Umbilical cord (tissue), 2 donors: Measurements from ENCODE around the gene CYP4X1. TPM values are rescaled to one million over a fixed set of nuclear protein-coding genes. Genes with fewer than 3 reads are reported as not detected.
"Not testable (repeated sequence)": the region's sequence is repeated elsewhere in the genome, so short reads cannot be mapped to it uniquely, and the experiment has no call there.

ENCODE experiments used
- DNase-seq: peaks from one replicate; pipeline ENCODE4 v3.0.0-alpha.2; 2015; ENCODE audit warnings: low spot score
- total RNA-seq: library from RNA; depleted of rRNA; stranded (reverse); fragments of >200 nt; gene quantifications from one replicate; pipeline ENCODE4 v1.2.3, GENCODE V29; 2014; ENCODE audit warnings: low replicate concordance; ENCODE audit not compliant: insufficient read depth

The CYP4X1 gene, protein sequence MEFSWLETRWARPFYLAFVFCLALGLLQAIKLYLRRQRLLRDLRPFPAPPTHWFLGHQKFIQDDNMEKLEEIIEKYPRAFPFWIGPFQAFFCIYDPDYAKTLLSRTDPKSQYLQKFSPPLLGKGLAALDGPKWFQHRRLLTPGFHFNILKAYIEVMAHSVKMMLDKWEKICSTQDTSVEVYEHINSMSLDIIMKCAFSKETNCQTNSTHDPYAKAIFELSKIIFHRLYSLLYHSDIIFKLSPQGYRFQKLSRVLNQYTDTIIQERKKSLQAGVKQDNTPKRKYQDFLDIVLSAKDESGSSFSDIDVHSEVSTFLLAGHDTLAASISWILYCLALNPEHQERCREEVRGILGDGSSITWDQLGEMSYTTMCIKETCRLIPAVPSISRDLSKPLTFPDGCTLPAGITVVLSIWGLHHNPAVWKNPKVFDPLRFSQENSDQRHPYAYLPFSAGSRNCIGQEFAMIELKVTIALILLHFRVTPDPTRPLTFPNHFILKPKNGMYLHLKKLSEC
- total RNA-seq, result not detected

DNA sequence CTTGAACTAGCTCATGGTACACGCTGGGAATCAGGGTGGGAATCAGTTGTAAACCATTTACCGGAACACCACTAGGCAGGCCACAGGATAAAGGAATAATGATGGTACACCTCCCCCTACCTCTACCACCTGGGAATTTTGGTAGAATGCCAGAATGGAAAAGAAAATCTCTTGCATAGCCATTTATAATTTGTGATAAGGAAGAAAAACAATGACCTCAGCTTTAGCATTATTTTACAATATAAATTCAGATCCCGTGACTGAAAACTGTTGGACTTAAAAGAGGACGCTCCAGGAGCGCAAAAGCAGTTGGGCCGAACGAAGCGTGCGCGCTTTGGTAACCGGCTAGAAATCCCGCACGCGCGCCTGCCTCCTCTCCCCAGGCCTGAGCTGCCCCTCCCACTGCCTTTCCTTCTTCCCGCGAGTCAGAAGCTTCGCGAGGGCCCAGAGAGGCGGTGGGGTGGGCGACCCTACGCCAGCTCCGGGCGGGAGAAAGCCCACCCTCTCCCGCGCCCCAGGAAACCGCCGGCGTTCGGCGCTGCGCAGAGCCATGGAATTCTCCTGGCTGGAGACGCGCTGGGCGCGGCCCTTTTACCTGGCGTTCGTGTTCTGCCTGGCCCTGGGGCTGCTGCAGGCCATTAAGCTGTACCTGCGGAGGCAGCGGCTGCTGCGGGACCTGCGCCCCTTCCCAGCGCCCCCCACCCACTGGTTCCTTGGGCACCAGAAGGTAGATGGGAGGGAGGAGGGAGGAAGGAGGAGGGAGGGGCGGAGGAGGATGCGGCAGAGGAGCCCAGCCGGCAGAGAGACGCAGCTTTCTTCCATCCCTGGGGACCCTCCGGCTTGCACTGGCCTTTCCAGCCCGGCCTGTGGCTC, at the start of gene CYP4X1:
Gene CYP4X1 (plus strand): TSS at position 402 of the 873 bp plus-strand sequence. CDS start 149 bp downstream, at position 551.
- peak; percentile 10 for DNase-seq

DNA sequence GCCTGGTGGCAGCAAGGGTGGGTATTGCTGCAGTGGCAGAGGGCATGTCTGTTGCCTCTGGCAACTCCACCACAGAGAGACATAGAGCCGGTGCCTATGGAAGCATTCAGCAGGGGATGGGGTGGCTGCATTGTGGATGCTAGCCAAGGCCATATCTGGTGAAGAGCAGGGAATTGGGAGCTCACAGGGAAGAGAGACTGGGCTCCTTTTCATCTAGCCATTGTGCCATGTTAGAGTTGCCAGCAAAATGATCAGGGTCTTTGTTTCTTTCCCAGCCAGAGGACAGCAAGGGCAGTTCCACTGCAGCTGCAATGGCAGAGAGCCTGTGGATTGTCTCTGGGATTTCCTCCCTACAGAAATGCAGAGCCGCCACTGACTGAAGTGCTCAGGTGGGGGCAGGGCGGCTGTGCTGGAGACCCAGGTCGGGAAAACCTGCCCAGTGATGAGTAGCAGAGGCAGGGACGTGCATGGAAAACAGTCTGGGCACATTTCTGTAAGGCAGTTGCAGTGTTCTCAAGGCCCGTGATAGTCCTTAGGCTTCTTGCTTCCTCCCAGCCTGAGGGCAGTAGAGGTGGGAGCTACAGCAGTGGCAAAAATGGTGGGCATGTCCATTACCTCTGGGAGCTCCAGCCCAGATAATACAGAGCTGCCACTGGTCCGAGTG, 40.2 kb upstream of the CYP4X1 start:
- DNase-seq, result peak; percentile 2

DNA sequence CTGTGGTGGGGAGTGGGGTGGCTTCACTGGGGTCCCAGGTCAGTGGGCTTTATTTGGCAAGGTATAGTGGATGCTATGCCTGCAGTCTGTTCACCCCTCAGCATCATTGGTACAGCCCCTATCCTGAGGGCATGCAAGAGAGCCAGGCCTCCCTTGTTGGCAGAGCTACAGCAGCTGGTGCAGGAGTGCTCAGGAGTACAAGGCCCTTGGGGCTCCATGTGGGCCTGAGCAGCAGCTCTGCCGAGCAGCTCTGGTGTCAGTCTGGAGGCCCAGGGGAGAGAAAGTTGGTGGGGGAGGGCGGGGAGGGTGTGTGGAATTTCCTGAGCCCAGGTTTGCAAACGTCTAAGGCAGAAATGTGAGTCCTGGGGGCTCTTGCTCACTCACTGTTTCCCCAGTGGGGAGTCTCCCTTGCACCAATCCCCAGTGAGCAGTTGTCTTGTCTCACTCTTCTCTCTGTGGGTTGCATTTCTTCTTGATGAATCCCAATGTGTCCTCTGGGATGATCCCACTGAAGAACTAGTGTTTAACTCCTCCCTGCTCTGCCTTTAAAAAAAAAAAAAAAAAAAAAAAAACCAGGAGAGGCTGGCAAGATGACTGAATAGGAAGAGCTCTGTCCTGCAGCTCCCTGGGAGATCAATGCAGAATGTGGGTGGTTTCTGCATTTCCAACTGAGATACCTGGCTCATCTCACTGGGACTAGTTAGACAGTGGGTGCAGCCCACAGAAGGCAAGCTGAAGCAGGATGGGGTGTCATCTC, 39.5 kb upstream of the CYP4X1 start:
- no peak for DNase-seq

DNA sequence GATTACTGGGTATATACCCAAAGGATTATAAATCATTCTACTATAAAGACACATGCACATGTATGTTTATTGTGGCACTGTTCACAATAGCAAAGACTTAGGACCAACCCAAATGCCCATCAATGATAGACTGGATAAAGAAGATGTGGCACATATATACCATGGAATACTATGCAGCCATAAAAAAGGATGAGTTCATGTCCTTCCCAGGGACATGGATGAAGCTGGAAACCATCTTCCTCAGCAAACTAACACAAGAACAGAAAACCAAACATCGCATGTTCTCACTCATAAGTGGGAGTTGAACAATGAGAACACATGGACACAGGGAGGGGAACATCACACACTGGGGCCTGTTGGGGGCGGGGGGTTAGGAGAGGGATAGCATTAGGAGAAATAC, 32.9 kb upstream of the CYP4X1 start:
- DNase-seq, result not testable (repeated sequence)

DNA sequence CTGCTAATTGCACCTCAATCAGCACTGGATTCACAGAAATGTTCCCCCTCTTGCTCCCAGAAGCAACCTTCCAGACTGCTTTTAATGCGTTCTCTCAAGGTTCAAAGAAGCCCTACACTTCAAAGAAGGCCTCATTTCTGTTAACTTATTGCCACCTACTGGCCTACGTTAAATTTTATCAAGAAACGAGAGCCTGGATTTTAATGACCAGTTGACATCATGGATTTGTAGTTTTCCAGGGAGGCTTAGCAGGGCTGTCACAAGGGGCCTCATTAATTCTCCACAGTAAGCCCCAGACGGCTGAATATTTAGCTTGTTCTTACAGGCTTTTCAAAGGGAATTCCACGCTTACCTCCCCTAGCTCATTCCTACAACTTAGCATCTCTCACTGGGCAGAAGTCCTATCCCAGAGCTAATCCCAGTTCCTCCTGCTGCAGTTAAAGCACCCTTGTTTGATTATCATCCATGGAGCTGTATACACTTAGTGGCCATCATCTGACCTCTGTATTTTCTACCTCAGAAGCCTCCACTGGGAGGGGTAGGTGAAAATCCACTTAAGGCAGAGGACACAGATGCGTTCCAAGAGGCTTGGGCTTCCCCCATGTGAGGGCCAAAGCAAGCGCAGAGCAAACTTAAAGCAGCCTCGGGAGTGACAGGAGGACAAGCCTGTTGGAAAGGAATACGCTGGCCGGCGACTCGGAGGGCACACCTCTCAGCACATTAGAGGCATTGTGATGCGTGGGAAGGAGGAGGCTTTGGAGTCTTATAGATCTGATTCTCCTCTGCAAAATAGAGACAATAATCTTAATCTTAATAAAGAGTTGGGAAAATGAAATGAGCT, 32.2 kb upstream of the CYP4X1 start:
- DNase-seq, result peak; percentile 22

DNA sequence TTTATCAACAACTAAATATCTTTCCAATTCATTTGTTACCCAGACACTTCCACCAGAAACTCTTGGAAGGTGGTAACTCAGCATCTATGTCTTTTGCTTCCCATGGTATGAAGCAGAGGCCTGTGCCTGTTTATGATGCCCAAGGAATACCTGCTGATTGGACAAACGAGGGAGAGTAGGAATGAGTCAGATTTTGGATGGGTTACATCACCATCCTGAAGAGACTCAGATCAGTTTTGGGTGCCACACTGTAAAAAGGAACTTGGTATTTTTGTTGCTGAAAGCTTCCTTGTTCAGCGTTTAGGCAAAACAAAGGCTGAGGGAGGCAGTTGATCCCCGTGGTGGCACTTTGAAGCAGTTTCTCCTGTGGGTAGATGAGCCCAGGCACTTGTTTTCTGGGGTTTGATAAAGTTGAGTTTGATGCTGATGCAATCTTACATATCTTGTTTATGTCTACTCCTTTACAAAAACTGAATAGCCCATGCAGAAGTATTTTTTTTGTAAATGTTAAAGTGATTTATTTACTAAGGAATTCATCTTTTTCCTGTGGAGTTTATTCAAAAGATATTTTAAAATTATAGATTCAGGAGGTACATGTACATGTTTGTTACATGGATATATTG, 26.7 kb upstream of the CYP4X1 start:
- no peak for DNase-seq

DNA sequence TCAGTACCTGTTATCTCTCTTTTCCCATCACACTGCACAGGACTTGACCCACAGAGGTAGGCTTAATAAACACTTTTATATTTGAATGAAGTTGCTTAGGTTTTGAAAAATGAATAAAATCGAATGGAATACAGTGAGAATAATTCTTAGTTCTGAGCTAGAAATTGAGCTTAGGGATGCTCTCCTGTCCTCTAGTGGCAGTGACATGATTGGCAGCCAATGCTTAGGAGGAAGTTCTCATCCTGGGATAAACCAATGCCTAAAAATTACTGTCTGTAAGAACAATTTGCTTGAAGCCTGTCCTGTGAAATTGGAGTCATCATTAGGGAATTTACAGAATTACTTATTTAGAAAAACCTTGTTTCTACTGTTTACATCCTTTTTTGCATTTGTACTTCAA, 21.3 kb upstream of the CYP4X1 start:
- no peak for DNase-seq

DNA sequence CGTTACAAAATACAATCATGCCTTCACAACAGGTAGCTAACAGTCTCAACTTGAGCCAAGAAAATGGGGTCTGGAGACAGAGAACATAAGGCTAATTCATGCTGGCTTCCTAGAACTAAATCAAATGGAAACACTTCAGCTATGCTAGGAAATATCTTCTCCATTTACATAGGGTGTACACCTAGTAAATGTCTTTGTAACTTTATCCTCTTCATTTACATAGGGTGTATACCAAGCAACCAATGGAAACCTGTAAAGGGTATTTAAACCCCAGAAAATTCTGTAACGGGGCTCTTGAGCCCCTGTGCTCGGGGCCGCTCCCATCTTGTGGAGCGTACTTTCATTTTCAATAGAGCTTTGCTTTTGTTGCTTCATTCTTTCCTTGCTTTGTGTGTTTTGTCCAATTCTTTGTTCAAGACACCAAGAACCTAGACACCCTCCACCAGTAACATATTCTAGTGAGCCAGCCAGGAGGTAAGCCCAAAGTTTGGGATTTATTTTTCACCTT, 19.5 kb upstream of the CYP4X1 start:
- no peak for DNase-seq

DNA sequence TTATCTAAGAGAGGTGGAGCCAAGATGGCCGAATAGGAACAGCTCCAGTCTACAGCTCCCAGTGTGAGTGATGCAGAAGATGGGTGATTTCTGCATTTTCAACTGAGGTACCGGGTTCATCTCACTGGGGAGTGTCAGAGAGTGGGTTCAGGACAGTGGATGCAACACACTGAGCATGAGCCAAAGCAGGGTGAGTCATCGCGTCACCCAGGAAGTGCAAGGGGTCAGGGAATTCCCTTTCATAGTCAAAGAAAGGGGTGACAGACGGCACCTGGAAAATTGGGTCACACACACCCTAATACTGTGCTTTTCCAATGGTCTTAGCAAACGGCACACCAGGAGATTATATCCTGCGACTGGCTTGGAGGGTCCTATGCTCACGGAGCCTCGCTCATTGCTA, 17.0 kb upstream of the CYP4X1 start:
- DNase-seq, result not testable (repeated sequence)

DNA sequence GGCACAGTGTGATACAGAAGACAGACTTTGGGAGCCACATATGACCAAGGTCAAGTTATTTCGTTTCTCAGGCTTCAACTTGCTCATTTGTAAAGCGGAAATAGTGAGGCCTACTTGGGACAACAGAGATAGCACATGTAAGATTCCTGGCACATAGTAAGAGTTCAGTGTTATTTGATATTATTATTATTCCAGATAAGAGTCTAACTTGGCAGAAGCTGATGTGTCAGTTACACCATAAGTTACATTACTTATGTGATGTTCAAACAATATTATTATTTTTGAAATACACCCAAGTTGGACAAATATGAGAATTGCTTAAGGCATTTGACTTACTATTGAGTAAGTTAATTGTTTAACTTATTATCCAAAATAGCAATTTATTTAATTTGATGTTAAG, 10.2 kb upstream of the CYP4X1 start:
- DNase-seq, result no peak

DNA sequence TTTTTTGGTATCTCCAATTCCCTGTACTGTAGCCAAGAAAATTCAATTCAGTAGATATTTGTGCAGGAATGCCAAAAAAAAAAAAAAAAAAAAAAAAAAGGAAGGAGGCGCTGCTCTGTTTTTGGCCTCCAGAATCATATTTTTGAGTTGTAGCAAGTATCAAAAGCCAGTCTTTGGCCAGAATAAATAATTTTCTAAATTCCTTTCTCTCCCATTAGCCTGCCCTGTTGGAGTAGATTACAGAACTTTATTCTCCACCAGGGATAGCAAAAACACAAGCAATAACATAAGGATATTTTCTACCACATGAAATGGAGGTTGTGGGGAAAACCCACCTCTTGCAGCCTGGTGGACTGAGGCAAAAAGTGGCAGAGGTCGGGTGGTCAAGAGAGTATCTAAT, 2.4 kb upstream of the CYP4X1 start:
- no peak for DNase-seq

DNA sequence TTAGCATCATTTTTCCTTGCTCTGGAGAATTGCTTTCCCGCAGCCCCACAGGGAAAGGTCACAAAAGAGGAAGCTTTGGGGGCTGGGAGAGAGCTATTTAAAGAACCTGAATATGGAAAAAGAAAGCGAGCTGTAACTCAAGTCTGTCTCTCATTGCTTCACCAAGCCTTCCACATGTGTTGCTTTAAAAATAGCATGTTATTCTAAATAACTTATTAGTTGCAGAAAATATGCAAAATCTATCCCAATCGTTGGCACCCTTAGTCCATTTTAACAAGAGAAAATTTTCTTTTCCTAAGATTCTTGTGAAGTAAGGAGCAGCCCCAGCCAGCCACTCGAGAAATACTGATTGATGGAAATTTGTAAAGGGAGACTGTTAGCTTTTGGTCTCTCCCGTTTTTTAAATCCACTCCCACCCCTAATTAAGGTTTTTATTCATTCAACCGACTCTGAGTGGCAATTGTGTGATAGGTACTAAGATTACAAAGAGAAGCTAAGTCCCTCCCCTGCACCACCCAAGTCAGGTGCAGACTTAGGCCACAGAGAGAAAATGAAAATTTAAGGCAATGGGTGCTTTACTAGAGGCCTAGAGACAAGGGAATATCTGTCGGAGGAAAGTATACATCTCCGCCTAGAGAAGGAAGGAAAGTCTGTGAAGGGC, 802 bp downstream of the CYP4X1 start:
- no peak for DNase-seq

DNA sequence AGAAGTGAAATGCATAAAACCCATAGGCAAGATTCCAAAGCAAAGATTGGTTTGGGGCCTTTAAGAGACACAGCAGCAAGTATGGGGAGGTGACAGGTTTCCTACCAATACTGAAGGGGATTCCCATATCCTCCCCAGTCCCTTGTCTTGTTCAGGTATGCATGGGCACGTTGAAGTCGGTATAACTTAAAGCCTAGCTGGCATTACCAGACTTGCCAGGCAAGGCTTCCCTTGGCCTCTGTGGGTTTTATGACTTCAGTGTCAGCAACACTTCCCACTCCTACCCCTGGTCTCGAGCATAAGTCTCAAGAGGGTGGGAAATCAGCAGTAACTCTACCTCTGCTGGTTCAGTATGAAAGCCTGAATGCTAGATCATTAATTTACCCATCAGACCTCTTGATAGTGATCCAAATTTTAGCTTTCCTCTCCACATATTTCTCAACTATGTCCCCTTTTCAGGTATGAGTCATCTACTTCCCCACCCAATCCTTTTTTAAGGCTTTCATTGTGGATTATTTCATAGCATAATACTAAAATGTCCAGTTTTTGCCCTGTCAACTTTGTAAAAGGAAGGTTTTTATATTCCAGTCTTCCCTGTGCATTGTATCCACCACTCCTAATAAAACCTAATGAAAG, 6.8 kb downstream of the CYP4X1 start:
- no peak for DNase-seq

DNA sequence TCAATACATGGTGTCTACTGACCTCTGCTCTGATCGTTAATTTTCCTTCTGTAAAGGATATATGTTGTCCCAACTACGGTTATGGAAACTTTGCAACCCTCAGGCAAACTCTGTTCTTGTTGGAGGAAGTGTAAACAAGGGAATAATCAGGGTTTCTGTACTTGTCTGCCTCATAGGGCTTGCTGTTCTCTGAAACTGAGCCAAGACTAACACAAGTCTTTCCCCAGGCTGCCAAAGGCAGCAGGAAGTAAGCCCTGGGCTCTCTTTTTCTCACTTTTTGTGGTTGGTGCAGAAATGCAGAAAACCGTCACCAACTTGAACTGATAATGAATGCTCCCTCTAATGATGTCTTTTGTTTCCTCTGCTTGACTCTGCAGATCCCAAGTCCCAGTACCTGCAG, 7.6 kb downstream of the CYP4X1 start:
- no peak for DNase-seq

DNA sequence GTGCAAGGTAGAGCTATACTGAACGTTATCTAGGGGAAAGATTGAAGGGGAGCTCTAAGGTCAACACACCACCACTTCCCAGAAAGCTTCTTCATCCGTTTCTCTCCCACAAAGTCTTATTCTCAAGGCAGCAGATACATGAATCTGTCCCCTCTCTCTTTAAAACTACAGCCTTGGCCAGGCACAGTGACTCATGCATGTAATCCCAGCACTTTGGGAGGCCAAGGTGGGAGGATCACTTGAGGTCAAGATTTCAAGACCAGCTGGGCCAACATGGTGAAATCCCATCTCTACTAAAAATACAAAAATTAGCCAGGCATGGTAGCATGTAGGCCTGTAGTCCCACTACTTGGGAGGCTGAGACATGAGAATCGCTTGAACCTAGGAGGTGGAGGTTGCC, 8.1 kb downstream of the CYP4X1 start:
- DNase-seq, result no peak

DNA sequence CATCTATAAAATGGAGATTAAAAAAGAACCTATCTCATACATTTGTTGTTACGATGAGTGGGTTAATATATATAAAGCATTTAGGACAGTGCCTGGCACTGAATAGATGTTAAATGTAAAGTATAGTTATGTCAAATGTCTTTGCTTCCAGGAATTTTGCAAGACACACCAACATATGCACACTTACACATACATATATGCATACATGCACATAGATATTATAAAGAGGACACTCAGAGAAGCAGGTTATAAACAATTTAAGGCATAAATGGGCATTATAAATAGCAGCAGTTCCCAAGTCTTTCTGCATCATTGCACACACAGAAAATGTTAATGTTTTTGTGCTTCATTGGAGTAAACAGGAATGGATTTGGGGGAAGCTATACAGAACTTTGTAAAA, 13.3 kb downstream of the CYP4X1 start:
- DNase-seq, result no peak

DNA sequence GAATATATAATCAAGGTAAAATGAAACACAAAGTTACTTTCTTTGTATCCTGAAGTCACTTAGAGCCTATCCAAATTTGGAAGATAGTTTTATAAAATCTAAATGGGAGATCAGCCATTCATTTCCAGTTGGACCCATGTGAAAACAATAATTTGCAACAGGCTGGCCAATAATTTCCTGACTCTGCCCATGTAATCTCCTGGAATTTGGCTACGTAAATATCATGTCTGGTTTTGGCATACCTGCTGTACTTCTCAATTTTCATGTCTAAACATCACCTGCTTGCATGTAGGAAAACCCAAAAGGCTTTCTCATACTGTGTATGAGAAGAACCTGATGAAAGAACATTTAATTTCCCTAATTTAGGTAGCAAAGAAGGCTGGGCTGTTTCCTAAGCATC, 35.9 kb downstream of the CYP4X1 start:
- DNase-seq, result no peak

DNA sequence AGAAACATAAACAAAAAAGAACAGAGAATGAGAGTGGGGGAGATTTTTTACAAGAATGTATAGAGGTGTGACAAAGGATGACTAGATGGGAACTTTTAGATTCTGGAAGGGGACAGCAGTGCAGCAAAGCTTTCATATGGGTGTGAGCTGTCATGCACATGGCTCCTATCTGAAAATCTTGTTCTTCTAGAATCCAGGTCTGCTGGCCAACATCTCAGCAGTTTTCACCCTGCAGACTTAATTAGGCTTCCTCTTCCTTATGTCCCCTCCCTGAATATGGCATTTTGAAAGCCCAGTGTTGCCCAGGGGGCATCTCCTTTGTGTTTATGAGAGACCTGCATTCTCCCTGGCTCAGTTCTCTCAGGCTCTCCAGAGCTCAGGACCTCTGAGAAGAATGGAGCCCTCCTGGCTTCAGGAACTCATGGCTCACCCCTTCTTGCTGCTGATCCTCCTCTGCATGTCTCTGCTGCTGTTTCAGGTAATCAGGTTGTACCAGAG, 43.7 kb downstream of the CYP4X1 start, which contains the start of gene CYP4Z1:
Gene CYP4Z1 (plus strand): TSS at position 135 of the 498 bp plus-strand sequence. CDS start 260 bp downstream, at position 395.
- DNase-seq, result no peak
